DOHH2 (cell line): ENCODE data around the gene MEIG1.

Experiments
- EZH2phosphoT487 ChIP-seq: fragments of 200-600 bp; sonication (generic); IDR thresholded peaks from 2 replicates; pipeline ENCODE4 v1.6.1; 2017; ENCODE audit warnings: borderline replicate concordance, mild to moderate bottlenecking, antibody characterized with exemption, low read length, moderate library complexity, mixed read lengths
- TF ChIP-seq, protein P1 (sequence below): fragments of 200-600 bp; sonication (generic); IDR thresholded peaks from one replicate; pipeline ENCODE4 v1.5.1; 2014; ENCODE audit warnings: antibody characterized with exemption, mild to moderate bottlenecking, low read depth, low read length; ENCODE audit not compliant: poor library complexity, severe bottlenecking

DNA sequence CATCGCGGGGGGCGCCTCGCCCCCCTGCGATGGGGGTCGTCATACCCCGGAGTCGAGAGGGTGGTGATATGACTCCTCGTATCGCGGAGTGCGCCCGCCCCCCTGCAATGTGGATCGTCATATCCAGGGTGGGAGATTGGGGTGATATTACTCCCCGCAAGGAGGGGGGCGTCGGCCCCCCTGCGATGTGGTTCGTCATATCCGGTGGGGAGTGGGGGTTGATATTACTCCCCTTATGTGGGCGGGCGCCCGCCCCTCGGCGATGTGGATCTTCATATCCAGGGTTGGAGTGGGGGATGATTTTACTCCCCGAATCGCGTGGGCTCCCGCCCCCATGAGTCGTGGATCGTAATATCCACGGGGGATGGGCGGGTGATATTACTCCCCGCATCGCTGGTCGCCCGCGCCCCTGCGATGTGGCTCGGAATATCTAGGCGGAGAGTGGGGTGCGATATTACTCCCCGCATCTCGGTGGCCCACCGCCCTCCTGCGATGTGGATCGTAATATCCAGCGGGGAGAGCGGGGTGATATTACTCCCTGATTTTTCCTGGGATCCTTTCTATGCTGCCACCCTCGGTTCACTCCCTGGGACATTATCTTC lies 36.9 kb downstream of the MEIG1 start:
- TF ChIP-seq, protein P1, sequence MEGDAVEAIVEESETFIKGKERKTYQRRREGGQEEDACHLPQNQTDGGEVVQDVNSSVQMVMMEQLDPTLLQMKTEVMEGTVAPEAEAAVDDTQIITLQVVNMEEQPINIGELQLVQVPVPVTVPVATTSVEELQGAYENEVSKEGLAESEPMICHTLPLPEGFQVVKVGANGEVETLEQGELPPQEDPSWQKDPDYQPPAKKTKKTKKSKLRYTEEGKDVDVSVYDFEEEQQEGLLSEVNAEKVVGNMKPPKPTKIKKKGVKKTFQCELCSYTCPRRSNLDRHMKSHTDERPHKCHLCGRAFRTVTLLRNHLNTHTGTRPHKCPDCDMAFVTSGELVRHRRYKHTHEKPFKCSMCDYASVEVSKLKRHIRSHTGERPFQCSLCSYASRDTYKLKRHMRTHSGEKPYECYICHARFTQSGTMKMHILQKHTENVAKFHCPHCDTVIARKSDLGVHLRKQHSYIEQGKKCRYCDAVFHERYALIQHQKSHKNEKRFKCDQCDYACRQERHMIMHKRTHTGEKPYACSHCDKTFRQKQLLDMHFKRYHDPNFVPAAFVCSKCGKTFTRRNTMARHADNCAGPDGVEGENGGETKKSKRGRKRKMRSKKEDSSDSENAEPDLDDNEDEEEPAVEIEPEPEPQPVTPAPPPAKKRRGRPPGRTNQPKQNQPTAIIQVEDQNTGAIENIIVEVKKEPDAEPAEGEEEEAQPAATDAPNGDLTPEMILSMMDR, result no peak
- no peak for TF ChIP-seq EZH2phosphoT487
